WTC11 (cell line): ENCODE measurements around the gene STX18. TPM values are rescaled to one million over a fixed set of nuclear protein-coding genes. Genes with fewer than 3 reads are reported as not detected.

Experiments
- ATAC-seq: fragments of 200-7000 bp; cut with Tn5 transposase; 2 replicates; pipeline ENCODE4 v1.10.0; 2021; ENCODE audit warnings: mild to moderate bottlenecking, moderate library complexity
- CTCF ChIA-PET: fragments of 300-600 bp; sonication (Branson Sonifier 250); formaldehyde crosslinking; loops from one replicate; lab custom pipeline; 2021; ENCODE audit warnings: antibody characterized with exemption; lab: Charles Lee
- POLR2A ChIA-PET: fragments of 350-600 bp; sonication (Branson Sonifier 250); formaldehyde crosslinking; loops from one replicate; lab custom pipeline; 2021; ENCODE audit warnings: antibody characterized with exemption; lab: Charles Lee
- DNase-seq: peaks from one replicate; pipeline ENCODE4 v3.0.0; 2021; ENCODE audit warnings: low spot score
- H3K27ac Mint-ChIP-seq: 2 replicates; pipeline ENCODE4 v1.8.0; 2021; ENCODE audit warnings: mixed read lengths
- H3K27me3 Mint-ChIP-seq: 2 replicates; pipeline ENCODE4 v1.8.0; 2021; ENCODE audit warnings: low read depth, mild to moderate bottlenecking, moderate library complexity, mixed read lengths
- H3K36me3 Mint-ChIP-seq: 2 replicates; pipeline ENCODE4 v1.8.0; 2021; ENCODE audit warnings: mixed read lengths
- H3K4me1 Mint-ChIP-seq: 2 replicates; pipeline ENCODE4 v1.8.0; 2022; ENCODE audit warnings: mixed read lengths
- H3K4me3 Mint-ChIP-seq: 2 replicates; pipeline ENCODE4 v1.8.0; 2021; ENCODE audit warnings: mild to moderate bottlenecking, moderate library complexity, mixed read lengths
- H3K9me3 Mint-ChIP-seq: 2 replicates; pipeline ENCODE4 v1.8.0; 2021; ENCODE audit warnings: mixed read lengths
- ARID4B ChIP-seq: sonication (generic); formaldehyde crosslinking; IDR thresholded peaks from 2 replicates; pipeline ENCODE4 v1.8.0; 2023; ENCODE audit warnings: missing genetic modification reagents, mild to moderate bottlenecking, borderline replicate concordance
- CTCF ChIP-seq: fragments of 200-600 bp; IDR thresholded peaks from 2 replicates; pipeline ENCODE4 v1.8.0; 2022; ENCODE audit warnings: antibody characterized with exemption
- E2F1 ChIP-seq: sonication (generic); formaldehyde crosslinking; IDR thresholded peaks from 2 replicates; pipeline ENCODE4 v1.8.0; 2022; ENCODE audit warnings: mild to moderate bottlenecking, missing genetic modification reagents
- EMX1 ChIP-seq: fragments of 250-450 bp; sonication (Bioruptor Pico); IDR thresholded peaks from 2 replicates; pipeline ENCODE4 v1.8.0; 2021; ENCODE audit warnings: mild to moderate bottlenecking
- FOXP1 ChIP-seq: sonication (generic); formaldehyde crosslinking; IDR thresholded peaks from 2 replicates; pipeline ENCODE4 v1.8.0; 2022; ENCODE audit warnings: missing genetic modification reagents, mild to moderate bottlenecking, moderate library complexity, borderline replicate concordance
- JUN ChIP-seq: sonication (generic); formaldehyde crosslinking; IDR thresholded peaks from 2 replicates; pipeline ENCODE4 v1.8.0; 2023; ENCODE audit warnings: mild to moderate bottlenecking, missing genetic modification reagents
- MXD4 ChIP-seq: fragments of 250-450 bp; sonication (Bioruptor Pico); IDR thresholded peaks from 2 replicates; pipeline ENCODE4 v1.8.0; 2021; ENCODE audit warnings: mild to moderate bottlenecking, moderate library complexity, borderline replicate concordance
- NFATC4 ChIP-seq: fragments of 250-450 bp; sonication (Bioruptor Pico); IDR thresholded peaks from 2 replicates; pipeline ENCODE4 v1.9.0; 2021; ENCODE audit warnings: mild to moderate bottlenecking
- SP1 ChIP-seq: sonication (generic); formaldehyde crosslinking; conservative IDR thresholded peaks from 2 replicates; pipeline ENCODE4 v1.8.1; 2022; ENCODE audit warnings: missing genetic modification reagents
- ZMAT4 ChIP-seq: fragments of 250-450 bp; sonication (Bioruptor Pico); IDR thresholded peaks from 2 replicates; pipeline ENCODE4 v1.9.0; 2021; ENCODE audit warnings: mild to moderate bottlenecking
- ZNF138 ChIP-seq: sonication (generic); formaldehyde crosslinking; conservative IDR thresholded peaks from 2 replicates; pipeline ENCODE4 v1.8.1; 2022; ENCODE audit warnings: mild to moderate bottlenecking, moderate library complexity, missing genetic modification reagents
- ZNF317 ChIP-seq: sonication (generic); formaldehyde crosslinking; IDR thresholded peaks from 2 replicates; pipeline ENCODE4 v1.8.1; 2023; ENCODE audit warnings: low read depth, mild to moderate bottlenecking, moderate library complexity, missing genetic modification reagents, borderline replicate concordance
- ZNF416 ChIP-seq: fragments of 250-450 bp; sonication (Bioruptor Pico); IDR thresholded peaks from 2 replicates; pipeline ENCODE4 v1.9.0; 2021; ENCODE audit warnings: mild to moderate bottlenecking, inconsistent platforms
- total RNA-seq: library from RNA; stranded (reverse); gene quantifications from 3 replicates; pipeline ENCODE4 v1.2.3, GENCODE V29; 2021
- TF ChIP-seq, protein P1 (sequence below): fragments of 250-450 bp; sonication (Bioruptor Pico); IDR thresholded peaks from 2 replicates; pipeline ENCODE4 v1.8.0; 2021; ENCODE audit warnings: mild to moderate bottlenecking
- TF ChIP-seq, protein P2 (sequence below): fragments of 250-450 bp; sonication (Bioruptor Pico); IDR thresholded peaks from 2 replicates; pipeline ENCODE4 v1.9.0; 2021; ENCODE audit warnings: mild to moderate bottlenecking

Gene STX18
- total RNA-seq, 1 experiment from 2014 or later = 16.9 TPM

- peaks cover 3% of the 10 kb centered on the region; the same call in 1 of the 2 replicates for H3K36me3 Mint-ChIP-seq
- H3K4me3 Mint-ChIP-seq = no peak overlapping the region
- no peak overlapping the region for H3K27ac Mint-ChIP-seq
- POLR2A ChIA-PET = no interaction called here
- CTCF ChIA-PET = no interaction called here
- peaks cover 7% of the 10 kb centered on the region for H3K4me1 Mint-ChIP-seq
- no peaks in the 10 kb centered on the region for H3K9me3 Mint-ChIP-seq
- H3K27me3 Mint-ChIP-seq = no peaks in the 10 kb centered on the region; the same call in 1 of the 2 replicates
- ATAC-seq (no peak), DNase-seq (no peak)
- no peak for TF ChIP-seq FOXP1
- TF ChIP-seq SP1 (CRISPR knock-in tag) = no peak
- no peak for TF ChIP-seq JUN
- no peak for TF ChIP-seq E2F1 (CRISPR knock-in tag)
- TF ChIP-seq ZNF138 (CRISPR knock-in tag) = no peak
- no peak for TF ChIP-seq ARID4B (CRISPR knock-in tag)
- TF ChIP-seq, protein P1, sequence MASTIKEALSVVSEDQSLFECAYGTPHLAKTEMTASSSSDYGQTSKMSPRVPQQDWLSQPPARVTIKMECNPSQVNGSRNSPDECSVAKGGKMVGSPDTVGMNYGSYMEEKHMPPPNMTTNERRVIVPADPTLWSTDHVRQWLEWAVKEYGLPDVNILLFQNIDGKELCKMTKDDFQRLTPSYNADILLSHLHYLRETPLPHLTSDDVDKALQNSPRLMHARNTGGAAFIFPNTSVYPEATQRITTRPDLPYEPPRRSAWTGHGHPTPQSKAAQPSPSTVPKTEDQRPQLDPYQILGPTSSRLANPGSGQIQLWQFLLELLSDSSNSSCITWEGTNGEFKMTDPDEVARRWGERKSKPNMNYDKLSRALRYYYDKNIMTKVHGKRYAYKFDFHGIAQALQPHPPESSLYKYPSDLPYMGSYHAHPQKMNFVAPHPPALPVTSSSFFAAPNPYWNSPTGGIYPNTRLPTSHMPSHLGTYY (CRISPR knock-in tag) = no peak
- TF ChIP-seq ZMAT4 (CRISPR knock-in tag) = no peak
- no peak for TF ChIP-seq ZNF416
- TF ChIP-seq CTCF = no peak
- TF ChIP-seq MXD4 (CRISPR knock-in tag) = no peak
- TF ChIP-seq EMX1 (CRISPR knock-in tag) = no peak
- no peak for TF ChIP-seq NFATC4 (CRISPR knock-in tag)
- TF ChIP-seq, protein P2, sequence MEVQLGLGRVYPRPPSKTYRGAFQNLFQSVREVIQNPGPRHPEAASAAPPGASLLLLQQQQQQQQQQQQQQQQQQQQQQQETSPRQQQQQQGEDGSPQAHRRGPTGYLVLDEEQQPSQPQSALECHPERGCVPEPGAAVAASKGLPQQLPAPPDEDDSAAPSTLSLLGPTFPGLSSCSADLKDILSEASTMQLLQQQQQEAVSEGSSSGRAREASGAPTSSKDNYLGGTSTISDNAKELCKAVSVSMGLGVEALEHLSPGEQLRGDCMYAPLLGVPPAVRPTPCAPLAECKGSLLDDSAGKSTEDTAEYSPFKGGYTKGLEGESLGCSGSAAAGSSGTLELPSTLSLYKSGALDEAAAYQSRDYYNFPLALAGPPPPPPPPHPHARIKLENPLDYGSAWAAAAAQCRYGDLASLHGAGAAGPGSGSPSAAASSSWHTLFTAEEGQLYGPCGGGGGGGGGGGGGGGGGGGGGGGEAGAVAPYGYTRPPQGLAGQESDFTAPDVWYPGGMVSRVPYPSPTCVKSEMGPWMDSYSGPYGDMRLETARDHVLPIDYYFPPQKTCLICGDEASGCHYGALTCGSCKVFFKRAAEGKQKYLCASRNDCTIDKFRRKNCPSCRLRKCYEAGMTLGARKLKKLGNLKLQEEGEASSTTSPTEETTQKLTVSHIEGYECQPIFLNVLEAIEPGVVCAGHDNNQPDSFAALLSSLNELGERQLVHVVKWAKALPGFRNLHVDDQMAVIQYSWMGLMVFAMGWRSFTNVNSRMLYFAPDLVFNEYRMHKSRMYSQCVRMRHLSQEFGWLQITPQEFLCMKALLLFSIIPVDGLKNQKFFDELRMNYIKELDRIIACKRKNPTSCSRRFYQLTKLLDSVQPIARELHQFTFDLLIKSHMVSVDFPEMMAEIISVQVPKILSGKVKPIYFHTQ (CRISPR knock-in tag) = no peak
- no peak for TF ChIP-seq ZNF317 (CRISPR knock-in tag)
Observed at GRCh38 chr4:4438891-4439290, 103.0 kb downstream of the STX18 start.
